HTR-8/SVneo (cell line): Measurements from ENCODE around the gene KIAA1191.
"Not testable (repeated sequence)": the region's sequence is repeated elsewhere in the genome, so short reads cannot be mapped to it uniquely, and the experiment has no call there.

Source experiments
- DNase-seq: peaks from one replicate; pipeline ENCODE4 v3.0.0; 2011; ENCODE audit warnings: low spot score, mixed read lengths; ENCODE audit not compliant: insufficient read length
- FAIRE-seq: peaks from 2 replicates; lab custom pipeline; 2011; peaks lifted over from hg19 to GRCh38; lab: Jason Lieb, UNC

KIAA1191 gene

GRCh38 chr5:176320577-176320976 is 41.0 kb downstream of the KIAA1191 start:
- no peak for FAIRE-seq
- DNase-seq = no peak

- no peak for DNase-seq
- no peak for FAIRE-seq
Observed at GRCh38 chr5:176319827-176320554, 41.6 kb downstream of the KIAA1191 start.

GRCh38 chr5:176317534-176318374 is 43.8 kb downstream of the KIAA1191 start:
- FAIRE-seq (no peak), DNase-seq (no peak)

DNA sequence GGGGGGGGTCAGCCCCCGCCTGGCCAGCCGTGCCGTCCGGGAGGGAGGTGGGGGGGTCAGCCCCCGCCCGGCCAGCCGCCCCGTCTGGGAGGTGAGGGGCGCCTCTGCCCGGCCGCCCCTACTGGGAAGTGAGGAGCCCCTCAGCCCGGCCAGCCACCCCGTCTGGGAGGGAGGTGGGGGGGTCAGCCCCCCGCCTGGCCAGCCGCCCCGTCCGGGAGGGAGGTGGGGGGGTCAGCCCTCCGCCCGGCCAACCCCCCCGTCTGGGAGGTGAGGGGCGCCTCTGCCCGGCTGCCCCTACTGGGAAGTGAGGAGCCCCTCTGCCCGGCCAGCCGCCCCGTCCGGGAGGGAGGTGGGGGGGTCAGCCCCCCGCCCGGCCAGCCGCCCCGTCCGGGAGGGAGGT is 56.2 kb downstream of the KIAA1191 start:
- FAIRE-seq = not testable (repeated sequence)

More for the DNA sequence above, 56.2 kb downstream of the KIAA1191 start:
- not testable (repeated sequence) for DNase-seq
